Right ventricle myocardium inferior (tissue), 1 donor: ENCODE measurements around the gene MAFB. TPM values are rescaled to one million over a fixed set of nuclear protein-coding genes. Genes with fewer than 3 reads are reported as not detected.

ENCODE experiments used
- ATAC-seq: fragments of 200-7000 bp; cut with Tn5 transposase; one replicate; pipeline ENCODE4 v1.9.1; 2020; ENCODE audit warnings: mild to moderate bottlenecking, moderate library complexity
- DNase-seq: peaks from one replicate; pipeline ENCODE4 v3.0.0; 2021; ENCODE audit errors: missing footprints
- intact Hi-C: fragments of 100-400 bp; cut with DNase I; formaldehyde crosslinking; loops from one replicate; pipeline ENCODE4 v1.11.0; 2022
- total RNA-seq: library from RNA; stranded (reverse); fragmentation: NEBNext Ultra II Directional; extraction: Animal tissue kit (Norgen Biotek cat#: 25700); gene quantifications from one replicate; pipeline ENCODE4 v1.2.1, GENCODE V29; 2021
- donor health status: DM: no; HTN: yes; CAD: no; lungs with severe emphysema.

MAFB gene
- total RNA-seq, 1 donor from 2014 or later, result 17.7 TPM

- ATAC-seq, result no peak
- no peak for DNase-seq
- intact Hi-C loops, result no loop called here
Observed at GRCh38 chr20:40646361-40646760, 42.7 kb downstream of the MAFB start.

- intact Hi-C loops, result no loop called here
- ATAC-seq (no peak), DNase-seq (no peak)
Observed at GRCh38 chr20:40644863-40645262, 44.2 kb downstream of the MAFB start.

GRCh38 chr20:40643891-40644290 is 45.1 kb downstream of the MAFB start:
- no peak for ATAC-seq
- intact Hi-C loops, result no loop called here
- no peak for DNase-seq

- ATAC-seq, result no peak
- intact Hi-C loops, result no loop called here
- DNase-seq, result no peak
Observed at GRCh38 chr20:40641809-40642208, 47.2 kb downstream of the MAFB start.

- no peak for ATAC-seq
- no peak for DNase-seq
- intact Hi-C loops, result no loop called here
Observed at GRCh38 chr20:40641202-40641601, 47.8 kb downstream of the MAFB start.

- intact Hi-C loops, result no loop called here
- DNase-seq, result no peak
- no peak for ATAC-seq
Observed at GRCh38 chr20:40640667-40641066, 48.4 kb downstream of the MAFB start.

- DNase-seq (no peak), ATAC-seq (no peak)
- intact Hi-C loops, result no loop called here
Observed at GRCh38 chr20:40639676-40640355, 49.2 kb downstream of the MAFB start.

GRCh38 chr20:40639132-40639531 is 49.9 kb downstream of the MAFB start:
- ATAC-seq, result no peak
- no peak for DNase-seq

GRCh38 chr20:40638414-40638813 is 50.6 kb downstream of the MAFB start:
- ATAC-seq (no peak), DNase-seq (no peak)
- intact Hi-C loops, result no loop called here

More at GRCh38 chr20:40639132-40639531, 49.9 kb downstream of the MAFB start:
- intact Hi-C loops, result no loop called here

GRCh38 chr20:40637176-40637575 is 51.9 kb downstream of the MAFB start:
- ATAC-seq (no peak), DNase-seq (no peak)
- intact Hi-C loops, result no loop called here

GRCh38 chr20:40636486-40636885 is 52.5 kb downstream of the MAFB start:
- ATAC-seq, result no peak
- intact Hi-C loops, result no loop called here
- DNase-seq, result no peak

GRCh38 chr20:40635971-40636370 is 53.1 kb downstream of the MAFB start:
- DNase-seq (no peak), ATAC-seq (no peak)
- intact Hi-C loops, result no loop called here
